Suprapubic skin (tissue), 4 donors: Measurements from ENCODE around the gene C1D. TPM values are rescaled to one million over a fixed set of nuclear protein-coding genes. Genes with fewer than 3 reads are reported as not detected.

Experiments
- DNase-seq, 2 donors: peaks; one replicate each; pipeline ENCODE4 v3.0.0-alpha.2; 2019; ENCODE audit warnings: low spot score in 2 of 2
- H3K27ac ChIP-seq: fragments of 200-600 bp; sonication (generic); one replicate; pipeline ENCODE4 v1.5.1; 2019
- H3K27me3 ChIP-seq: fragments of 200-600 bp; sonication (generic); one replicate; pipeline ENCODE4 v1.5.1; 2019
- H3K36me3 ChIP-seq: fragments of 200-600 bp; sonication (generic); one replicate; pipeline ENCODE4 v1.5.1; 2019
- H3K4me1 ChIP-seq: fragments of 200-600 bp; sonication (generic); one replicate; pipeline ENCODE4 v1.5.1; 2019
- H3K4me3 ChIP-seq: fragments of 200-600 bp; sonication (generic); one replicate; pipeline ENCODE4 v1.5.1; 2019; ENCODE audit warnings: mild to moderate bottlenecking
- H3K9me3 ChIP-seq: fragments of 200-600 bp; sonication (generic); one replicate; pipeline ENCODE4 v1.5.1; 2019
- EP300 ChIP-seq: sonication (generic); formaldehyde crosslinking; IDR thresholded peaks from one replicate; pipeline ENCODE4 v1.6.1; 2017; ENCODE audit warnings: antibody characterized with exemption
- POLR2A ChIP-seq, 2 donors: fragments of 450-650 bp; IDR thresholded peaks; one replicate each; pipeline ENCODE4 v1.6.1; 2017; ENCODE audit warnings: antibody characterized with exemption in 2 of 2, mild to moderate bottlenecking in 2 of 2, moderate library complexity in 2 of 2
- POLR2AphosphoS5 ChIP-seq, 3 donors: sonication (generic); formaldehyde crosslinking; IDR thresholded peaks; one replicate each; pipeline ENCODE4 v1.6.1; 2017; ENCODE audit warnings: antibody characterized with exemption in 3 of 3
- WGBS: methylation state at CpG from one replicate; pipeline ENCODE4 v1.1.5; 2018; 5-methylcytosine and 5-hydroxymethylcytosine counted together
- total RNA-seq, 4 donors: library from RNA; depleted of rRNA; stranded (reverse); fragments of >200 nt; gene quantifications; one replicate each; pipeline ENCODE4 v1.1.0, GENCODE V29; 2016
- TF ChIP-seq, protein P1 (sequence below), 2 donors: fragments of 200-600 bp in 1 of 2; fragments of 450-650 bp in 1 of 2; sonication (generic) in 1 of 2; IDR thresholded peaks; one replicate each; pipeline ENCODE4 v1.5.1; 2016 to 2019; ENCODE audit warnings: antibody characterized with exemption in 2 of 2, mild to moderate bottlenecking in 1 of 2, moderate library complexity in 1 of 2

Gene C1D
- total RNA-seq, 4 donors from 2014 or later = 19.8 to 28.4 (median 26.4) TPM

DNA sequence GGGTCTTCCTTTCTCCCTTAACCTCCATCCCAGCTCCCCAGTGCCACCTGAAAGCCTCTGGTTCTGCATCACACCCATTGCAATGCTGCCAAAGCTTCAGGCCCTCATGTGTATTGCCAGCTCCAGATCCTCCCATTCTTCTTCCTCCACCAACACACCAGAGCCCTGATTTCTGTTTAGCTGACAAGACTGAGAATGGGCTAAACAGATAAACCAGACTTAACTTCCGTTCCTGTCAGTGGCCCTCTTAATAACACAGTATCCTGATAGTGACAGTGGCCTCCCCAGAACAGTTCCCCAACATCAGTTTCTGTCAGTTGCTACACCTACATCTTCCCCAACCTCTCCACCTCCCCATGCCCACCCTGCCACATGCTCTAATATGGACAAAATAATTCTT lies 31.3 kb upstream of the C1D start:
- no peak for DNase-seq
- TF ChIP-seq POLR2AphosphoS5 (IDR thresholded peaks at IDR 0.05) = no peak
- no peak for TF ChIP-seq POLR2A (IDR thresholded peaks at IDR 0.05)
- TF ChIP-seq, protein P1, sequence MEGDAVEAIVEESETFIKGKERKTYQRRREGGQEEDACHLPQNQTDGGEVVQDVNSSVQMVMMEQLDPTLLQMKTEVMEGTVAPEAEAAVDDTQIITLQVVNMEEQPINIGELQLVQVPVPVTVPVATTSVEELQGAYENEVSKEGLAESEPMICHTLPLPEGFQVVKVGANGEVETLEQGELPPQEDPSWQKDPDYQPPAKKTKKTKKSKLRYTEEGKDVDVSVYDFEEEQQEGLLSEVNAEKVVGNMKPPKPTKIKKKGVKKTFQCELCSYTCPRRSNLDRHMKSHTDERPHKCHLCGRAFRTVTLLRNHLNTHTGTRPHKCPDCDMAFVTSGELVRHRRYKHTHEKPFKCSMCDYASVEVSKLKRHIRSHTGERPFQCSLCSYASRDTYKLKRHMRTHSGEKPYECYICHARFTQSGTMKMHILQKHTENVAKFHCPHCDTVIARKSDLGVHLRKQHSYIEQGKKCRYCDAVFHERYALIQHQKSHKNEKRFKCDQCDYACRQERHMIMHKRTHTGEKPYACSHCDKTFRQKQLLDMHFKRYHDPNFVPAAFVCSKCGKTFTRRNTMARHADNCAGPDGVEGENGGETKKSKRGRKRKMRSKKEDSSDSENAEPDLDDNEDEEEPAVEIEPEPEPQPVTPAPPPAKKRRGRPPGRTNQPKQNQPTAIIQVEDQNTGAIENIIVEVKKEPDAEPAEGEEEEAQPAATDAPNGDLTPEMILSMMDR (IDR thresholded peaks at IDR 0.05) = no peak
- TF ChIP-seq EP300 = no peak
- WGBS = 88% methylated on average over 1 of the region's 1 CpG
- H3K4me3 ChIP-seq = no peak overlapping the region
- H3K4me1 ChIP-seq = no peaks in the 10 kb centered on the region
- H3K27ac ChIP-seq = no peak overlapping the region
- no peaks in the 10 kb centered on the region for H3K27me3 ChIP-seq
- no peaks in the 10 kb centered on the region for H3K9me3 ChIP-seq
- no peaks in the 10 kb centered on the region for H3K36me3 ChIP-seq

DNA sequence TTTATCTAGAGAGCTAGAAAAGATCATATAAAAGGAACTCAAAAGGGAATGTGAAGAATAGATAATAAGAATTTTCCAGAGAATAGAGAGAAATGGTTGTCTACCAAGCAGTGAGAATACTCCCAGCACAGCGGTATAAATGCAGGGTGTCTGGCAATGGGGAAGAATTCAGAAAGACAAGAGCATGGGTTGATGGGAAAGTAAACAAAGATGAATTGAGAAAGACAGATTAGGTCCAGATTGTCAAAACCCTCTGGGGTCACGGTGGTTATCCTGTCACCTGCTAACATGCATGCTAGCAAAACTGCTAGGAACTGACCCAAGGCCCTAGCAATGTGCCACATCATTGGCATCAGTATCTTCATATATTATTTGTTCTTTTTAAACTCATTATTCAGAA lies 30.8 kb upstream of the C1D start:
- Histone ChIP-seq H3K27me3 (no peaks in the 10 kb centered on the region), H3K9me3 (no peaks in the 10 kb centered on the region), H3K4me3 (no peak overlapping the region), H3K27ac (no peak overlapping the region), H3K4me1 (no peaks in the 10 kb centered on the region), H3K36me3 (no peaks in the 10 kb centered on the region)
- TF ChIP-seq POLR2AphosphoS5 (IDR thresholded peaks at IDR 0.05) (no peak), EP300 (no peak), POLR2A (IDR thresholded peaks at IDR 0.05) (no peak)
- TF ChIP-seq, protein P1 (IDR thresholded peaks at IDR 0.05) = no peak
- WGBS = 93% methylated on average over 2 of the region's 2 CpGs
- no peak for DNase-seq

DNA sequence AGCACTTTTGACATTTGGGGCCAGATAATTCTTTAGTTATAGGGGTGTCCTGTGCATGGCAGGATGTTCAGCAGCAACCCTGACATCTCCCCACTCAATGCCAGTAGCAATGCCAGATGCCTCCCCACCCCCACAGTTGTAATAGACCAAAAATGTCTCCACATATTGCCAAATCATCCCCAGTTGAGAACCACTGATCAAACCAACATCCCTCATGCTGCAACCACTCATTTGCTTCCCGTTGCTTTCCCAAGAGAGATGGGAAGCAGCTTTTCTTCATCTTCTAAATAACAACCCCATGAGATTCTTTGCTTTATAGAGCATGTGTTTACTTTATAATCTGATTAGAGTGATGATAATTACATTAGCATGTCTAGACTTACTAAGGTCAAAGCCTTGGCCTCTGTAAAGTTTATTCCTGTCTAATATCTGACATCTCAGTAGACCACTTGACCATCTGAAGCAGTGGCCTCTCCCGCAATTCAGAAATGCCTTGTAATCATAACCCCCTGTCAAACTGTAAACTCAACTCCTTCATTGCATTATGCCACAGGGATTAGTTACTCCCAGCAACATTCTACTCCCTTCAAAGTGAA lies 28.7 kb upstream of the C1D start:
- TF ChIP-seq EP300 (no peak), POLR2AphosphoS5 (IDR thresholded peaks at IDR 0.05) (no peak), POLR2A (IDR thresholded peaks at IDR 0.05) (no peak)
- TF ChIP-seq, protein P1 (IDR thresholded peaks at IDR 0.05) = no peak
- 68% methylated on average over 2 of the region's 2 CpGs for WGBS
- no peak for DNase-seq
- H3K27me3 ChIP-seq = no peaks in the 10 kb centered on the region
- no peak overlapping the region for H3K27ac ChIP-seq
- no peaks in the 10 kb centered on the region for H3K4me1 ChIP-seq
- no peaks in the 10 kb centered on the region for H3K36me3 ChIP-seq
- H3K9me3 ChIP-seq = no peaks in the 10 kb centered on the region
- no peak overlapping the region for H3K4me3 ChIP-seq

DNA sequence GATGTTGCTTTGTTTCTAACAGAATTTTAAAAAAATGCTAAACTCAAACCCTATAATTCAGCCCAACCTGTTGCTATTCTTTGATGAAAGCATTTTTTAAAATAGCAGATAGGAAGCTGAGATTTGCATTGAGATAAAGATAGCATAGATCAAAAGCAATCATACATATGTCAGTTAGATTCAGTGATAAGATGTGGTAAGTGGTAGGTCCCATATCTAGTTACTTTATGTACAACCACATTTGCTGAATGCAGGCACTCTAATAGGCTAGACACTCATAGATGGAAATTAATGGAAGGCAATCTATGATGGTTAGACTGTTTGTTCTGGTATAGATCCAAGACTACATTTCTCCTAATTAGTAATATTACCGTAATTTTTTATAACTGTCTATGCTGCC lies 27.2 kb upstream of the C1D start:
- WGBS = 80% methylated on average over 1 of the region's 1 CpG
- TF ChIP-seq, protein P1 (IDR thresholded peaks at IDR 0.05) = no peak
- TF ChIP-seq POLR2A (IDR thresholded peaks at IDR 0.05) = no peak
- TF ChIP-seq EP300 = no peak
- TF ChIP-seq POLR2AphosphoS5 (IDR thresholded peaks at IDR 0.05) = no peak
- H3K27ac ChIP-seq = no peak overlapping the region
- H3K27me3 ChIP-seq = no peaks in the 10 kb centered on the region
- no peaks in the 10 kb centered on the region for H3K9me3 ChIP-seq
- DNase-seq = no peak
- no peaks in the 10 kb centered on the region for H3K4me1 ChIP-seq
- H3K4me3 ChIP-seq = no peak overlapping the region
- H3K36me3 ChIP-seq = no peaks in the 10 kb centered on the region

DNA sequence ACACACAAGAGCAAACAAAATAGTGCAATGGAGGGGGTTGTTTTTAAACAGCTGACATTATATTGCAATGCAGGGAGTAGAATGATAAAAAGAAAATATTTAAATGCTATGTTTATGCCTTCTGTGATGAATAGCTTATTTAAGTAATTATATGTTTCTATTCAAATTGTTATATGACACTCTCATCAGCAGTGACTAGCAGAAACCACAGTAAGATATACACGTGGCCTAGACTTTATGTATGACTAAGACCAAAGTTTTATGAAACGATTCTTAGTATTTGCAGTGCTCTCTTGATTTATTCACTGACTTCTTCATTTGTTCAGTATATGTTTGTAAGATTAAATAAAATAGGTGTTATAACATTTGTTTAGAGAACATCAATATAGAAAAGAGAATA lies 26.1 kb upstream of the C1D start:
- Histone ChIP-seq H3K27me3 (no peaks in the 10 kb centered on the region), H3K4me1 (no peaks in the 10 kb centered on the region), H3K9me3 (no peaks in the 10 kb centered on the region), H3K4me3 (no peak overlapping the region), H3K27ac (no peak overlapping the region), H3K36me3 (no peaks in the 10 kb centered on the region)
- no peak for TF ChIP-seq POLR2AphosphoS5 (IDR thresholded peaks at IDR 0.05)
- TF ChIP-seq POLR2A (IDR thresholded peaks at IDR 0.05) = no peak
- no peak for TF ChIP-seq EP300
- TF ChIP-seq, protein P1 (IDR thresholded peaks at IDR 0.05) = no peak
- DNase-seq = no peak
- WGBS = 80% methylated on average over 2 of the region's 2 CpGs
